Ovary (tissue), 3 donors: ENCODE results near the gene TMEM121.

Experiments used
- EP300 ChIP-seq: sonication (generic); formaldehyde crosslinking; IDR thresholded peaks from one replicate; pipeline ENCODE4 v1.6.1; 2017; ENCODE audit warnings: antibody characterized with exemption
- POLR2A ChIP-seq: fragments of 450-650 bp; IDR thresholded peaks from one replicate; pipeline ENCODE4 v1.6.1; 2017; ENCODE audit warnings: antibody characterized with exemption, mild to moderate bottlenecking, moderate library complexity
- TF ChIP-seq, protein P1 (sequence below), 3 donors: fragments of 450-650 bp in 2 of 3; fragments of 200-600 bp in 1 of 3; IDR thresholded peaks; one replicate each; pipeline versions ENCODE4 v1.5.1 to v1.8.0; 2016 to 2022; ENCODE audit warnings: antibody characterized with exemption in 3 of 3, mild to moderate bottlenecking in 1 of 3
- donor health status: DM: no; HTN: no; CAD: no.

DNA sequence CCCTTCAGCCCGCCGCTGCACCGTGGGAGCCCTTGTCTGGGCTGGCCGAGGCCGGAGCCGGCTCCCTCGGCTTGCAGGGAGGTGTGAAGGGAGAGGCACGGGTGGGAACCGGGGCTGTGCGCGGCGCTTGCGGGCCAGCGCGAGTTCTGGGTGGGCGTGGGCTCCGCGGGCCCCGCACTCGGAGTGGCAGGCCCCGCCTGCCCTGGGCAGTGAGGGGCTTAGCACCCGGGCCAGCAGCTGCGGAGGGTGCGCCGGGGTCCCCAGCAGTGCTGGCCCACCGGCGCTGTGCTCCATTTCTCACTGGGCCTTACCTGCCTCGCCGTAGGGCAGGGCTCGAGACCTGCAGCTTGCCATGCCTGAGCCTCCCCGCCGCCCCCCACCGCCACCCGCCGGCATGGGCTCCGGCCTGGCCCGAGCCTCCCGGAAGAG, 21.4 kb downstream of the TMEM121 start:
- TF ChIP-seq, protein P1, sequence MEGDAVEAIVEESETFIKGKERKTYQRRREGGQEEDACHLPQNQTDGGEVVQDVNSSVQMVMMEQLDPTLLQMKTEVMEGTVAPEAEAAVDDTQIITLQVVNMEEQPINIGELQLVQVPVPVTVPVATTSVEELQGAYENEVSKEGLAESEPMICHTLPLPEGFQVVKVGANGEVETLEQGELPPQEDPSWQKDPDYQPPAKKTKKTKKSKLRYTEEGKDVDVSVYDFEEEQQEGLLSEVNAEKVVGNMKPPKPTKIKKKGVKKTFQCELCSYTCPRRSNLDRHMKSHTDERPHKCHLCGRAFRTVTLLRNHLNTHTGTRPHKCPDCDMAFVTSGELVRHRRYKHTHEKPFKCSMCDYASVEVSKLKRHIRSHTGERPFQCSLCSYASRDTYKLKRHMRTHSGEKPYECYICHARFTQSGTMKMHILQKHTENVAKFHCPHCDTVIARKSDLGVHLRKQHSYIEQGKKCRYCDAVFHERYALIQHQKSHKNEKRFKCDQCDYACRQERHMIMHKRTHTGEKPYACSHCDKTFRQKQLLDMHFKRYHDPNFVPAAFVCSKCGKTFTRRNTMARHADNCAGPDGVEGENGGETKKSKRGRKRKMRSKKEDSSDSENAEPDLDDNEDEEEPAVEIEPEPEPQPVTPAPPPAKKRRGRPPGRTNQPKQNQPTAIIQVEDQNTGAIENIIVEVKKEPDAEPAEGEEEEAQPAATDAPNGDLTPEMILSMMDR (IDR thresholded peaks at IDR 0.05): no peak
- TF ChIP-seq POLR2A (no peak), EP300 (no peak)
